ENCODE measurements around the gene ERCC6L. TPM values are rescaled to one million over a fixed set of nuclear protein-coding genes. Genes with fewer than 3 reads are reported as not detected.

The ERCC6L gene
- total RNA-seq, 1 experiment from 2014 or later, result 1.8 TPM

GRCh38 chrX:72205706-72206105 is 33.1 kb downstream of the ERCC6L start:
- DNase-seq (ENCODE audit: unreplicated experiment), result no peak
- H3K27me3 Mint-ChIP-seq (ENCODE audit: insufficient read depth, unreplicated experiment), result peaks cover 77% of the 10 kb centered on the region
- H3K27ac Mint-ChIP-seq (ENCODE audit: low read depth, unreplicated experiment), result no peak overlapping the region
- ChIA-PET CTCF (no interaction called here), POLR2A (no interaction called here)
- H3K36me3 Mint-ChIP-seq (ENCODE audit: insufficient read depth, unreplicated experiment), result peaks cover 23% of the 10 kb centered on the region
- intact Hi-C loops (cut with micrococcal nuclease), result no loop called here
- H3K4me3 Mint-ChIP-seq (ENCODE audit: unreplicated experiment), result no peak overlapping the region
- no peaks in the 10 kb centered on the region for H3K9me3 Mint-ChIP-seq (ENCODE audit: unreplicated experiment)
- no TSS peak for BruUV-seq (replicated peaks)
- no peaks in the 10 kb centered on the region for H3K4me1 Mint-ChIP-seq (ENCODE audit: insufficient read depth, unreplicated experiment)
- no peak for TF ChIP-seq CTCF (IDR thresholded peaks at IDR 0.05; ENCODE audit: unreplicated experiment)

- ChIA-PET POLR2A (no interaction called here), CTCF (interaction anchor here (0.5 kb wide), 1 partner anchor 79 kb away, joined by 3 read pairs; no protein-coding TSS in a partner anchor)
- no peak overlapping the region for H3K4me3 Mint-ChIP-seq (ENCODE audit: unreplicated experiment)
- TF ChIP-seq CTCF (IDR thresholded peaks at IDR 0.05; ENCODE audit: unreplicated experiment), result no peak
- peaks cover 64% of the 10 kb centered on the region for H3K27me3 Mint-ChIP-seq (ENCODE audit: insufficient read depth, unreplicated experiment)
- H3K4me1 Mint-ChIP-seq (ENCODE audit: insufficient read depth, unreplicated experiment), result no peaks in the 10 kb centered on the region
- DNase-seq (ENCODE audit: unreplicated experiment), result no peak
- H3K36me3 Mint-ChIP-seq (ENCODE audit: insufficient read depth, unreplicated experiment), result peaks cover 29% of the 10 kb centered on the region
- BruUV-seq (replicated peaks), result no TSS peak
- no peak overlapping the region for H3K27ac Mint-ChIP-seq (ENCODE audit: low read depth, unreplicated experiment)
- intact Hi-C loops (cut with micrococcal nuclease), result no loop called here
- no peaks in the 10 kb centered on the region for H3K9me3 Mint-ChIP-seq (ENCODE audit: unreplicated experiment)
Measured at GRCh38 chrX:72203421-72203820, 35.4 kb downstream of the ERCC6L start.

DNA sequence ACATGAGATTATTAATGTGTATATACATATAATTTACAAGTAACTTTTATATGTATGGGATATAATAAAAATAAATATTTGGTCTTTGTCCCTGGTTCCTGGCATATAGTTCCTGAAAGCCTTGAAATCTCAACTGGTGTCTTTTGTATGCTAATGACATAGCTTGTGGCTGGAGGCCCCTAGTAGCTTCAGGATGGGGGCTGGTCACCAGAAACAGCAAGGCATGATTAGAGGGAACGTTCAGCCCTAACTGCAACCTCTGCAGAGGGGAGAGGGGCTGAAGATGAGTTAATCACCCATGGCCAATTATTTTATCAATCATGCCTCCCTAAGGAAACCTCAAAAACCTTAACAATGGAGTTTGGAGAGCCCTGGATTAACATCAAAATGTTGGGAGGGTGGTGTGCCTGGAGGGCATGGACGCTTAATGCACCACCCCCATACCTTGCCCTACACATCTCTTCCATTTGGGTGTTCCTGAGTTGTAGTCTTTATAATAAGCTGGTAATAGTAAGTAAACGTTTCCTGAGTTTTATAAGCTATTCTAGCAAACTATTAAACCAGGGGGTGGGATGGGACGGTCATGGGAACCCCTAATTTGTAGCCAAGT is 35.9 kb downstream of the ERCC6L start:
- ChIA-PET POLR2A (no interaction called here), CTCF (interaction anchor here (0.5 to 1.4 kb wide), 3 partner anchors 9 to 99 kb away, joined by 3 read pairs; no protein-coding TSS in a partner anchor)
- no peak overlapping the region for H3K4me3 Mint-ChIP-seq (ENCODE audit: unreplicated experiment)
- no TSS peak for BruUV-seq (replicated peaks)
- no peak for TF ChIP-seq CTCF (IDR thresholded peaks at IDR 0.05; ENCODE audit: unreplicated experiment)
- DNase-seq (ENCODE audit: unreplicated experiment), result no peak
- peaks cover 28% of the 10 kb centered on the region for H3K36me3 Mint-ChIP-seq (ENCODE audit: insufficient read depth, unreplicated experiment)
- intact Hi-C loops (cut with micrococcal nuclease), result no loop called here
- no peaks in the 10 kb centered on the region for H3K9me3 Mint-ChIP-seq (ENCODE audit: unreplicated experiment)
- no peaks in the 10 kb centered on the region for H3K4me1 Mint-ChIP-seq (ENCODE audit: insufficient read depth, unreplicated experiment)
- H3K27me3 Mint-ChIP-seq (ENCODE audit: insufficient read depth, unreplicated experiment), result peaks cover 59% of the 10 kb centered on the region
- H3K27ac Mint-ChIP-seq (ENCODE audit: low read depth, unreplicated experiment), result no peak overlapping the region

- intact Hi-C loops (cut with micrococcal nuclease), result no loop called here
- peak overlapping the region; percentile 52 for H3K27ac Mint-ChIP-seq (ENCODE audit: low read depth, unreplicated experiment)
- peak; percentile 42 for DNase-seq (ENCODE audit: unreplicated experiment)
- H3K36me3 Mint-ChIP-seq (ENCODE audit: insufficient read depth, unreplicated experiment), result peaks cover 19% of the 10 kb centered on the region
- BruUV-seq (replicated peaks), result TSS peak; percentile 90
- peaks cover 54% of the 10 kb centered on the region for H3K27me3 Mint-ChIP-seq (ENCODE audit: insufficient read depth, unreplicated experiment)
- ChIA-PET POLR2A (interaction anchor here (0.6 to 1.1 kb wide), 2 partner anchors 20 to 695 kb away, joined by 3 to 4 read pairs; partner anchors contain the start of gene PIN4), CTCF (interaction anchor here (0.7 to 1.4 kb wide), 3 partner anchors 8 to 98 kb away, joined by 3 to 4 read pairs (median 3); no protein-coding TSS in a partner anchor)
- H3K4me3 Mint-ChIP-seq (ENCODE audit: unreplicated experiment), result no peak overlapping the region
- no peak for TF ChIP-seq CTCF (IDR thresholded peaks at IDR 0.05; ENCODE audit: unreplicated experiment)
- H3K9me3 Mint-ChIP-seq (ENCODE audit: unreplicated experiment), result no peaks in the 10 kb centered on the region
- no peaks in the 10 kb centered on the region for H3K4me1 Mint-ChIP-seq (ENCODE audit: insufficient read depth, unreplicated experiment)
Measured at GRCh38 chrX:72201836-72202536, 36.8 kb downstream of the ERCC6L start.
